ENCODE measurements around the gene VGLL3.
"Not testable (repeated sequence)": the region's sequence is repeated elsewhere in the genome, so short reads cannot be mapped to it uniquely, and the experiment has no call there.

VGLL3 gene

GRCh38 chr3:86989611-86990010, 1.3 kb downstream of the VGLL3 start:
- H3K4me3 ChIP-seq (ENCODE audit: low read depth, low read length) = peak overlapping the region; percentile 96

GRCh38 chr3:86989006-86989405, 1.9 kb downstream of the VGLL3 start:
- Histone ChIP-seq H3K27ac (ENCODE audit: low read depth, low read length) (peak overlapping the region; percentile 86), H3K27me3 (ENCODE audit: insufficient read depth, low read length) (no peaks in the 10 kb centered on the region), H3K36me3 (ENCODE audit: insufficient read depth, low read length) (no peaks in the 10 kb centered on the region), H2AFZ (ENCODE audit: low read length, unreplicated experiment) (no peak overlapping the region), H3K79me2 (ENCODE audit: control insufficient read depth, insufficient read depth, low read length, unreplicated experiment) (peaks cover 68% of the 10 kb centered on the region), H3K4me3 (ENCODE audit: low read depth, low read length) (peak overlapping the region; percentile 96), H3K4me1 (ENCODE audit: control insufficient read depth, insufficient read depth, low read length, unreplicated experiment) (peaks cover 49% of the 10 kb centered on the region)

More at GRCh38 chr3:86989611-86990010, 1.3 kb downstream of the VGLL3 start:
- Histone ChIP-seq H3K27ac (ENCODE audit: low read depth, low read length) (peak overlapping the region; percentile 86), H3K27me3 (ENCODE audit: insufficient read depth, low read length) (no peaks in the 10 kb centered on the region), H3K79me2 (ENCODE audit: control insufficient read depth, insufficient read depth, low read length, unreplicated experiment) (peaks cover 62% of the 10 kb centered on the region), H3K4me1 (ENCODE audit: control insufficient read depth, insufficient read depth, low read length, unreplicated experiment) (peaks cover 49% of the 10 kb centered on the region), H3K36me3 (ENCODE audit: insufficient read depth, low read length) (no peaks in the 10 kb centered on the region), H2AFZ (ENCODE audit: low read length, unreplicated experiment) (no peak overlapping the region)

- no peaks in the 10 kb centered on the region for H3K27me3 ChIP-seq (ENCODE audit: insufficient read depth, low read length)
Observed at GRCh38 chr3:86988235-86988634, 2.7 kb downstream of the VGLL3 start.

GRCh38 chr3:86987421-86987715, 3.6 kb downstream of the VGLL3 start:
- no peak overlapping the region for H2AFZ ChIP-seq (ENCODE audit: low read length, unreplicated experiment)
- peak overlapping the region; percentile 86 for H3K27ac ChIP-seq (ENCODE audit: low read depth, low read length)
- peaks cover 54% of the 10 kb centered on the region for H3K4me1 ChIP-seq (ENCODE audit: control insufficient read depth, insufficient read depth, low read length, unreplicated experiment)
- H3K36me3 ChIP-seq (ENCODE audit: insufficient read depth, low read length) = no peaks in the 10 kb centered on the region
- H3K79me2 ChIP-seq (ENCODE audit: control insufficient read depth, insufficient read depth, low read length, unreplicated experiment) = peaks cover 83% of the 10 kb centered on the region
- H3K27me3 ChIP-seq (ENCODE audit: insufficient read depth, low read length) = no peaks in the 10 kb centered on the region
- peak overlapping the region; percentile 73 for H3K4me3 ChIP-seq (ENCODE audit: low read depth, low read length)

More at GRCh38 chr3:86988235-86988634, 2.7 kb downstream of the VGLL3 start:
- Histone ChIP-seq H3K79me2 (ENCODE audit: control insufficient read depth, insufficient read depth, low read length, unreplicated experiment) (peaks cover 76% of the 10 kb centered on the region), H3K36me3 (ENCODE audit: insufficient read depth, low read length) (no peaks in the 10 kb centered on the region), H3K4me3 (ENCODE audit: low read depth, low read length) (peak overlapping the region; percentile 73), H3K4me1 (ENCODE audit: control insufficient read depth, insufficient read depth, low read length, unreplicated experiment) (peaks cover 49% of the 10 kb centered on the region), H3K27ac (ENCODE audit: low read depth, low read length) (peak overlapping the region; percentile 86), H2AFZ (ENCODE audit: low read length, unreplicated experiment) (no peak overlapping the region)

- Histone ChIP-seq H3K79me2 (ENCODE audit: control insufficient read depth, insufficient read depth, low read length, unreplicated experiment) (peaks cover 88% of the 10 kb centered on the region), H3K4me1 (ENCODE audit: control insufficient read depth, insufficient read depth, low read length, unreplicated experiment) (peaks cover 52% of the 10 kb centered on the region), H3K36me3 (ENCODE audit: insufficient read depth, low read length) (no peaks in the 10 kb centered on the region), H2AFZ (ENCODE audit: low read length, unreplicated experiment) (no peak overlapping the region), H3K27ac (ENCODE audit: low read depth, low read length) (peak overlapping the region; percentile 86), H3K27me3 (ENCODE audit: insufficient read depth, low read length) (no peaks in the 10 kb centered on the region), H3K4me3 (ENCODE audit: low read depth, low read length) (peak overlapping the region; percentile 73)
Observed at GRCh38 chr3:86986671-86987420, 4.1 kb downstream of the VGLL3 start.

DNA sequence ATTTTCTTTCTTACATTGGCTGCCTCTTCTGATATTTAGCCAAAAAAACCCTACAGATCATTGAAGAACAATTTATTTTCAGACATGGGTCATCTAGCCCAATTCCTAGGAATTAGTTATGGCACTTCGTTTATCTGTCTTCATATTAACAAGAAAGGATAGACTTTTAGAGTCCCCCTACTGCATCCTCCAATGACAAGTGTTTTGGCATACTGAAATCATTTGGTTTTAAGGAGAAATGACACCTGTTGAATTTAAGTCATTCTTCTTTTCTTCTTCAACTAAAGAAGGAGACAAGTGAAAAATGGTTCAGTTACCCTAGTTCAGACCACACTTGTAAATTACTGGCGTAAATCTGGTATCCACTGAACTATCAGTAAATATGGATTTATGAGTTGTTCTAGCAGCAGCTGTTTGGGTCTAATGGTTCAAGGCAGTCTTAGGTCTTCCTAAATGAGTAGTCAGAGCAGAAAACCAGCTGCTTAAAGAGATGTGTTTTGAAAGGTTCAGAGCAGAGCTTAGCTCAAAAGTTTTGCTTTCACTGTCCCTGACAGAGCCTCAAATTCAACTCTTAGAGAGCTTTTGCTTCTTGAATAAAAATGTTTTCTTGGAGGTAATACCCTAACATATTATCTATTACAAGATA, 5.6 kb downstream of the VGLL3 start:
- H3K4me1 ChIP-seq (ENCODE audit: control insufficient read depth, insufficient read depth, low read length, unreplicated experiment) = peaks cover 55% of the 10 kb centered on the region
- H3K27ac ChIP-seq (ENCODE audit: low read depth, low read length) = peak overlapping the region; percentile 86
- H2AFZ ChIP-seq (ENCODE audit: low read length, unreplicated experiment) = peak overlapping the region; percentile 16
- no peaks in the 10 kb centered on the region for H3K27me3 ChIP-seq (ENCODE audit: insufficient read depth, low read length)
- H3K4me3 ChIP-seq (ENCODE audit: low read depth, low read length) = peak overlapping the region; percentile 73
- peaks cover 86% of the 10 kb centered on the region for H3K79me2 ChIP-seq (ENCODE audit: control insufficient read depth, insufficient read depth, low read length, unreplicated experiment)
- H3K36me3 ChIP-seq (ENCODE audit: insufficient read depth, low read length) = no peaks in the 10 kb centered on the region

DNA sequence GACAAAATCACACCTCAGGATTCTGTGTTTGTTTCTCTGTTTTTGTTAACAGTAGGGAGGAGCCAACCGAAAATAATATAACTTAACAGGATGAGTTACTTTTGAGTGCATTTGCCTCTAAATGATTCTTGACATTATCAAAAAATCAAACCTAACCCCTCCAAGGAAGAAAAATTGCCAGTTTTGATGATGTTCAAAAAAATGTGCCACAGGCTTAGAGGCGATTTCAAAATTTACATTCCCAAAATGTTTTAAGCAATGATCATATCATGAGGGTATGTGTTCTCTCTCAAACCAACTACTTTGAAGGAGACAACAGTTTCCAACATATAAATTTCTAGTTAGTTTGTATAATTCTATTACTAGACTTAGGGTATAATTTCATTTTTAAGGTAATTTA, 6.7 kb downstream of the VGLL3 start:
- H3K27me3 ChIP-seq (ENCODE audit: insufficient read depth, low read length) = no peaks in the 10 kb centered on the region
- H3K4me3 ChIP-seq (ENCODE audit: low read depth, low read length) = peak overlapping the region; percentile 73
- H3K79me2 ChIP-seq (ENCODE audit: control insufficient read depth, insufficient read depth, low read length, unreplicated experiment) = peaks cover 85% of the 10 kb centered on the region
- peaks cover 64% of the 10 kb centered on the region for H3K4me1 ChIP-seq (ENCODE audit: control insufficient read depth, insufficient read depth, low read length, unreplicated experiment)
- H2AFZ ChIP-seq (ENCODE audit: low read length, unreplicated experiment) = no peak overlapping the region
- H3K27ac ChIP-seq (ENCODE audit: low read depth, low read length) = peak overlapping the region; percentile 86
- no peaks in the 10 kb centered on the region for H3K36me3 ChIP-seq (ENCODE audit: insufficient read depth, low read length)

DNA sequence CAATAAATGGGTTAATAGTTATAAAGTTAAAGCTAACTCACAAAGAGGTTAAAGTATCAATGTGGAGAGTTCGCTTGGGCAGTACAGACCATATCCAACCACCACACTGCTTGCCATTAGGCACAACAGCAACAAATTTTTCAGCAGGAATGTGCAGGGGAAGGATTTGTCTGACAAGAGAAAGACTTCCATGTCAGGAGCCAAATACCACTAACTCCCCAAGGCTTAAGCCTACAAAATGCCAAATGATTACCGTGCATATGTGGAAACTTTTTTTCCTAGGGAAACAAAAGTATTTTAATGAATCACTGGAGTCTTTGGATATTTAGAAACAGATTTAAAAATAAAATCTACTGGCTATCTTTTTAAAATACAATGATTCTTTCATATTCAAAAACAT, 8.1 kb downstream of the VGLL3 start:
- Histone ChIP-seq H3K27ac (ENCODE audit: low read depth, low read length) (peak overlapping the region; percentile 86), H3K27me3 (ENCODE audit: insufficient read depth, low read length) (no peaks in the 10 kb centered on the region), H3K4me1 (ENCODE audit: control insufficient read depth, insufficient read depth, low read length, unreplicated experiment) (peaks cover 75% of the 10 kb centered on the region), H3K36me3 (ENCODE audit: insufficient read depth, low read length) (peaks cover 4% of the 10 kb centered on the region), H2AFZ (ENCODE audit: low read length, unreplicated experiment) (no peak overlapping the region), H3K4me3 (ENCODE audit: low read depth, low read length) (peak overlapping the region; percentile 59), H3K79me2 (ENCODE audit: control insufficient read depth, insufficient read depth, low read length, unreplicated experiment) (peaks cover 88% of the 10 kb centered on the region)

DNA sequence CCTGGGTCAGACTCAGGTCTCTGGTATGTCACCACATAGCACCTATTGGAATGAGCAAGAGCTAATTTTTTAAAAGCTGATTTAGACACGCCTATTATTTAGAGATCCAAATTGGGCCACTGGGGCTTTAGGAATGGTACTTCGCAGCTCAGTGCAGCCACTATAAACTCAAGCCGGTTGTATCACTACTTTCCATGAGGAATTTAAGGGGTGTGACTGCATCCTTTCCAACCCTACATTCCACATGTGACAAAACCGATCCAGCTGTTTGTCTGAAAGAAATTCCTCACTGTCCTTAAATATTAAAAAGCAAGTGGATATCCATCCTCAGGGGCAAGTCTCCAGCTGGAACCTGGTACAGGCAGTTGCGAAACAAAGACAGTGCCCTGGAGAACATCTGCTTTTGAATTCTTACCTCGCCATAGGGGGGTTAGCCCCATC, 12.8 kb downstream of the VGLL3 start:
- Histone ChIP-seq H3K36me3 (ENCODE audit: insufficient read depth, low read length) (peaks cover 27% of the 10 kb centered on the region), H3K4me3 (ENCODE audit: low read depth, low read length) (peak overlapping the region; percentile 58), H3K27me3 (ENCODE audit: insufficient read depth, low read length) (no peaks in the 10 kb centered on the region), H3K79me2 (ENCODE audit: control insufficient read depth, insufficient read depth, low read length, unreplicated experiment) (peaks cover 74% of the 10 kb centered on the region), H2AFZ (ENCODE audit: low read length, unreplicated experiment) (no peak overlapping the region), H3K27ac (ENCODE audit: low read depth, low read length) (peak overlapping the region; percentile 52), H3K4me1 (ENCODE audit: control insufficient read depth, insufficient read depth, low read length, unreplicated experiment) (peaks cover 66% of the 10 kb centered on the region)

DNA sequence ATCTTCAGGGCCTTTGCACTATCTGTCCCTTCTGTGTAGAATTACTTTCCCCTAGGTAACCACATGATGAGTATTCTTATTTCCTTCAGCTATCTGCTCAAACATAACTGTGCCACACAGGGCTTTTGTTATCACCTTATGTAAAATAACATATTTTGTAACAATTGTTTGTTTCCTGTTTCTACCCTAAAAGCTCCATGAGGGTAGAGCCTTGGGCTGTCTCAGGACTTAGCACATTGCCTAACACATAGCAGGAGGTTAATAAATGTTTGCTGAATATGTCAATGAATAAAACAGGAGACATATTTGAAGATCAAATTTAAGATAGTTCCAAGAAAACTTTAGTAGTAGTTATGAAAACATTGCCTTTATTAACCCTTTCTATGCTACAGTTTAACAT, 14.7 kb downstream of the VGLL3 start:
- H3K27ac ChIP-seq (ENCODE audit: low read depth, low read length) = 0 out of 2 replicates have a peak overlapping the region, but pooled peaks have one; percentile 35
- H3K79me2 ChIP-seq (ENCODE audit: control insufficient read depth, insufficient read depth, low read length, unreplicated experiment) = peaks cover 77% of the 10 kb centered on the region
- no peaks in the 10 kb centered on the region for H3K27me3 ChIP-seq (ENCODE audit: insufficient read depth, low read length)
- peaks cover 32% of the 10 kb centered on the region for H3K36me3 ChIP-seq (ENCODE audit: insufficient read depth, low read length)
- H3K4me1 ChIP-seq (ENCODE audit: control insufficient read depth, insufficient read depth, low read length, unreplicated experiment) = peaks cover 63% of the 10 kb centered on the region
- H3K4me3 ChIP-seq (ENCODE audit: low read depth, low read length) = no peak overlapping the region
- no peak overlapping the region for H2AFZ ChIP-seq (ENCODE audit: low read length, unreplicated experiment)

- not testable (repeated sequence) for H2AFZ ChIP-seq (ENCODE audit: low read length, unreplicated experiment); H3K4me3 ChIP-seq (ENCODE audit: low read depth, low read length); H3K27me3 ChIP-seq (ENCODE audit: insufficient read depth, low read length)
- peaks cover 34% of the 10 kb centered on the region for H3K36me3 ChIP-seq (ENCODE audit: insufficient read depth, low read length)
- peaks cover 79% of the 10 kb centered on the region for H3K79me2 ChIP-seq (ENCODE audit: control insufficient read depth, insufficient read depth, low read length, unreplicated experiment)
- peaks cover 53% of the 10 kb centered on the region for H3K4me1 ChIP-seq (ENCODE audit: control insufficient read depth, insufficient read depth, low read length, unreplicated experiment)
- H3K27ac ChIP-seq (ENCODE audit: low read depth, low read length) = peak overlapping the region; percentile 91
Observed at GRCh38 chr3:86974177-86974576, 16.8 kb downstream of the VGLL3 start.
